Measurements from ENCODE around the gene OR10H3.
"Not testable (repeated sequence)": the region's sequence is repeated elsewhere in the genome, so short reads cannot be mapped to it uniquely, and the experiment has no call there.

Gene OR10H3

GRCh38 chr19:15737722-15738121 lies at the start of gene OR10H3:
Gene OR10H3, plus strand, starts transcription at chr19:15737985. Its CDS starts 3,408 bp downstream, at chr19:15741393.
- no peak for DNase-seq

GRCh38 chr19:15696654-15697194 lies 41.1 kb upstream of the OR10H3 start:
- DNase-seq, result no peak

- DNase-seq, result no peak
Observed at GRCh38 chr19:15701757-15702533, 35.8 kb upstream of the OR10H3 start.

GRCh38 chr19:15702534-15702930 lies 35.3 kb upstream of the OR10H3 start:
- peak; percentile 19 to 21 for DNase-seq

GRCh38 chr19:15714638-15715037 lies 23.1 kb upstream of the OR10H3 start:
- no peak for DNase-seq

- no peak for DNase-seq
Observed at GRCh38 chr19:15715642-15716041, 22.1 kb upstream of the OR10H3 start.

GRCh38 chr19:15717809-15718208 lies 20.0 kb upstream of the OR10H3 start:
- DNase-seq, result no peak

GRCh38 chr19:15721268-15721667 lies 16.5 kb upstream of the OR10H3 start:
- DNase-seq, result no peak

- DNase-seq, result no peak
Observed at GRCh38 chr19:15722956-15723355, 14.8 kb upstream of the OR10H3 start.

GRCh38 chr19:15727724-15728123 lies 10.1 kb upstream of the OR10H3 start, which contains the start of gene OR10H2:
Gene OR10H2, plus strand, starts transcription at chr19:15728024. Its CDS starts 20 bp downstream, at chr19:15728044.
- DNase-seq, result no peak

- no peak for DNase-seq
Observed at GRCh38 chr19:15730538-15730937, 7.2 kb upstream of the OR10H3 start.

GRCh38 chr19:15732388-15732787 lies 5.4 kb upstream of the OR10H3 start:
- no peak for DNase-seq

GRCh38 chr19:15733895-15734294 lies 3.9 kb upstream of the OR10H3 start:
- no peak for DNase-seq

- DNase-seq, result no peak
Observed at GRCh38 chr19:15740785-15741184, 3.0 kb downstream of the OR10H3 start.

- no peak for DNase-seq
Observed at GRCh38 chr19:15748239-15748638, 10.5 kb downstream of the OR10H3 start.

- no peak for DNase-seq
Observed at GRCh38 chr19:15758379-15758778, 20.6 kb downstream of the OR10H3 start.

- peak in 1 of 2 experiments; percentile 8 for DNase-seq
Observed at GRCh38 chr19:15759962-15760565, 22.3 kb downstream of the OR10H3 start.

- no peak for DNase-seq
Observed at GRCh38 chr19:15769586-15769985, 31.8 kb downstream of the OR10H3 start.

GRCh38 chr19:15774159-15774558 lies 36.4 kb downstream of the OR10H3 start:
- DNase-seq, result not testable (repeated sequence)

- no peak for DNase-seq
Observed at GRCh38 chr19:15775249-15775648, 37.5 kb downstream of the OR10H3 start.

GRCh38 chr19:15776264-15776663 lies 38.5 kb downstream of the OR10H3 start:
- no peak for DNase-seq

GRCh38 chr19:15776991-15777970 lies 39.5 kb downstream of the OR10H3 start:
- DNase-seq, result no peak

Data from activated CD4-positive, alpha-beta T cell treated with anti-CD3 and anti-CD28 coated beads, Interleukin-2, amount 50 U/mL, for 48 hours (primary cell).